Esophagus muscularis mucosa (tissue), 3 donors: ENCODE measurements around the gene PHOX2A.

Experiments used
- POLR2A ChIP-seq: fragments of 450-650 bp; IDR thresholded peaks from one replicate; pipeline ENCODE4 v1.6.1; 2017; ENCODE audit warnings: antibody characterized with exemption, moderate library complexity, mild to moderate bottlenecking, low read depth
- TF ChIP-seq, protein P1 (sequence below), 3 experiments: fragments of 200-600 bp in 2 of 3; fragments of 450-650 bp in 1 of 3; sonication (generic) in 2 of 3; IDR thresholded peaks; one replicate each; pipeline ENCODE4 v1.5.1; 2017 to 2019; ENCODE audit warnings: antibody characterized with exemption in 3 of 3, mild to moderate bottlenecking in 2 of 3, moderate library complexity in 1 of 3

DNA sequence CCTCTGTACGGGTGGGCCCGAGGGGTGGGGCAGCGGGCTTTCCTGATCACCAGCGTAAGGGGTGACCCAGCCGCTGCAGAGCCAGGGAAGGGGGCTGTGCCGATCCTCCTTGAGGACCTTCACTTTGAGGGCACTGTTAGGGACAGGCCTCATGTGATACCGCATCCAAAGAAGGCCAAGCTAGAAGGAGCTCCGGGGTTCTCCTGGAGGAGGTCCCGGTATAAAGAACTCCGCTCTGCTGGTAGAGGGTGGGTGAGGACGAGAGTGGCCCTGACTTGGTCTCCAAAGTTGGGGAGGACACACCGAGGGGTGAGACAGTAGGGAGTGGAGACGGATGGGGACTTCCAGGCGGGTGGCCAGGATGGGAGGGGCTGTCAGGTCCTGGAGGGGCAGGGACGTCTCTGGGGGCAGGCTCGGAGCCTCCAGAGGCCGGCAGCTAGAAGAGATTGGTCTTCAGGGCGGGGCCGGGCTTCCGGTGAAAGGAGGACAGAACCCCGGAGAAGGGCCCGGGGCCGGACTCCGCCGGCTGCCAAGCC lies 4.6 kb downstream of the PHOX2A start:
- TF ChIP-seq, protein P1, sequence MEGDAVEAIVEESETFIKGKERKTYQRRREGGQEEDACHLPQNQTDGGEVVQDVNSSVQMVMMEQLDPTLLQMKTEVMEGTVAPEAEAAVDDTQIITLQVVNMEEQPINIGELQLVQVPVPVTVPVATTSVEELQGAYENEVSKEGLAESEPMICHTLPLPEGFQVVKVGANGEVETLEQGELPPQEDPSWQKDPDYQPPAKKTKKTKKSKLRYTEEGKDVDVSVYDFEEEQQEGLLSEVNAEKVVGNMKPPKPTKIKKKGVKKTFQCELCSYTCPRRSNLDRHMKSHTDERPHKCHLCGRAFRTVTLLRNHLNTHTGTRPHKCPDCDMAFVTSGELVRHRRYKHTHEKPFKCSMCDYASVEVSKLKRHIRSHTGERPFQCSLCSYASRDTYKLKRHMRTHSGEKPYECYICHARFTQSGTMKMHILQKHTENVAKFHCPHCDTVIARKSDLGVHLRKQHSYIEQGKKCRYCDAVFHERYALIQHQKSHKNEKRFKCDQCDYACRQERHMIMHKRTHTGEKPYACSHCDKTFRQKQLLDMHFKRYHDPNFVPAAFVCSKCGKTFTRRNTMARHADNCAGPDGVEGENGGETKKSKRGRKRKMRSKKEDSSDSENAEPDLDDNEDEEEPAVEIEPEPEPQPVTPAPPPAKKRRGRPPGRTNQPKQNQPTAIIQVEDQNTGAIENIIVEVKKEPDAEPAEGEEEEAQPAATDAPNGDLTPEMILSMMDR (IDR thresholded peaks at IDR 0.05): no peak
- no peak for TF ChIP-seq POLR2A
